ENCODE results near the gene FANCI.

GRCh38 chr15:89319678-89320077, 75.9 kb downstream of the FANCI start:
- no peak for TF ChIP-seq CTCF (IDR thresholded peaks at IDR 0.05; ENCODE audit: low read depth, low read length)
- TF ChIP-seq EZH2phosphoT487 (IDR thresholded peaks at IDR 0.05; ENCODE audit: low read depth), result no peak

Data from OCI-LY3 (cell line).